ENCODE results near the gene INKA2.

- TF ChIP-seq, protein P1, sequence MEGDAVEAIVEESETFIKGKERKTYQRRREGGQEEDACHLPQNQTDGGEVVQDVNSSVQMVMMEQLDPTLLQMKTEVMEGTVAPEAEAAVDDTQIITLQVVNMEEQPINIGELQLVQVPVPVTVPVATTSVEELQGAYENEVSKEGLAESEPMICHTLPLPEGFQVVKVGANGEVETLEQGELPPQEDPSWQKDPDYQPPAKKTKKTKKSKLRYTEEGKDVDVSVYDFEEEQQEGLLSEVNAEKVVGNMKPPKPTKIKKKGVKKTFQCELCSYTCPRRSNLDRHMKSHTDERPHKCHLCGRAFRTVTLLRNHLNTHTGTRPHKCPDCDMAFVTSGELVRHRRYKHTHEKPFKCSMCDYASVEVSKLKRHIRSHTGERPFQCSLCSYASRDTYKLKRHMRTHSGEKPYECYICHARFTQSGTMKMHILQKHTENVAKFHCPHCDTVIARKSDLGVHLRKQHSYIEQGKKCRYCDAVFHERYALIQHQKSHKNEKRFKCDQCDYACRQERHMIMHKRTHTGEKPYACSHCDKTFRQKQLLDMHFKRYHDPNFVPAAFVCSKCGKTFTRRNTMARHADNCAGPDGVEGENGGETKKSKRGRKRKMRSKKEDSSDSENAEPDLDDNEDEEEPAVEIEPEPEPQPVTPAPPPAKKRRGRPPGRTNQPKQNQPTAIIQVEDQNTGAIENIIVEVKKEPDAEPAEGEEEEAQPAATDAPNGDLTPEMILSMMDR (IDR thresholded peaks at IDR 0.05), result no peak
- TF ChIP-seq EP300 (IDR thresholded peaks at IDR 0.05), result no peak
Observed at GRCh38 chr1:111784273-111784901, 45.2 kb upstream of the INKA2 start.
